G401 (cell line): ENCODE measurements around the gene PREX1. TPM values are rescaled to one million over a fixed set of nuclear protein-coding genes. Genes with fewer than 3 reads are reported as not detected.

ENCODE experiments used
- DNase-seq: peaks from one replicate; pipeline ENCODE4 v3.0.0-alpha.2; 2015; ENCODE audit warnings: low spot score
- in situ Hi-C: cut with HindIII; loops from 2 replicates; pipeline ENCODE4 v1.10.0; 2016; ENCODE audit warnings: low sequenced_read_pairs, mixed read lengths
- total RNA-seq: library from RNA; depleted of rRNA; stranded (reverse); fragments of >200 nt; shearing (Covaris generic); gene quantifications from 2 replicates; pipeline ENCODE4 v1.2.3, GENCODE V29; 2014

The PREX1 gene
- total RNA-seq, 1 experiment from 2014 or later, result 6.1 TPM

- DNase-seq, result no peak
- in situ Hi-C loops, result no loop called here
These were observed 82.5 kb downstream of the PREX1 start for GRCh38 chr20:48745330-48745729.

- DNase-seq, result no peak
- in situ Hi-C loops, result no loop called here
These were observed 83.3 kb downstream of the PREX1 start for GRCh38 chr20:48744515-48744914.

DNA sequence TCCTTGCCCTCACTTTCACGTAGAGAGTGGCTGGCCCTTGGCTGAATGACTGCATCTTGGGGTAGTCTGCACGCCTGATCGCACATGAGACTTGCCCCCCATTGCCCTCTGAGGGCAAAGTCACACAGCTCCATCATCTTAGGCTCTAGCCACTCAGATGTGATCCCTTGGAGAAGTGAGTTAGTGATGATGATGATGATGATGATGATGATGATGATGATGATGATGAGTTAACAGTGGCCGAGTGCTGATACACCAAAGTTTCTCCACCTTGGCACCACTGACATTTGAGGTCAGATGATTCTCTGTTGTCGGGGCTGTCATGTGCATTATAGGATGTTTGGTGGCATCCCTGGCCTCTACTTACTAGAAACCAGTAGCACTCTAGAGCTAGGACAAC, 84.0 kb downstream of the PREX1 start:
- in situ Hi-C loops, result no loop called here
- no peak for DNase-seq

- in situ Hi-C loops, result no loop called here
- no peak for DNase-seq
These were observed 84.7 kb downstream of the PREX1 start for GRCh38 chr20:48742912-48743680.

DNA sequence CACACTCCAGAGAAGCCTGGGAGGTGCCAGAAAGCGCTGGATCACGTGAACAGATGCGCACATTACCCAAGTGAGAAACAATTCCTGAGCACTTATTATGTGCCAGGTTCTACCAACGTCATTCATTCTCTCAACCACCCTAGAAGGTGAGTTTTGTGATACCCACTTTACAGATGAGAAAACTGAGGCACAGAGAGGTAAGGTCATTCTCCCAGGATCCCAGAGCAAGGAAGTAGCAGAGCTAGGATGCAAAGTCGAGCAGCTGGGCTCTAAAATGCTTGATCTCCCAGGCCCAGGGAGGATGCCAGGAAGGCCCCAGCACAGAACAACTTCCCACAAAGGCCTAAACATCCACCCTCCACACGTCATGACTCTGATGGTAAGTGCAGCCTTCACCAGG, 85.6 kb downstream of the PREX1 start:
- in situ Hi-C loops, result no loop called here
- DNase-seq, result no peak

- in situ Hi-C loops, result no loop called here
These were observed 86.1 kb downstream of the PREX1 start for GRCh38 chr20:48741669-48742068.

GRCh38 chr20:48740712-48741111, 87.1 kb downstream of the PREX1 start:
- no peak for DNase-seq
- in situ Hi-C loops, result no loop called here

More at GRCh38 chr20:48741669-48742068, 86.1 kb downstream of the PREX1 start:
- no peak for DNase-seq

DNA sequence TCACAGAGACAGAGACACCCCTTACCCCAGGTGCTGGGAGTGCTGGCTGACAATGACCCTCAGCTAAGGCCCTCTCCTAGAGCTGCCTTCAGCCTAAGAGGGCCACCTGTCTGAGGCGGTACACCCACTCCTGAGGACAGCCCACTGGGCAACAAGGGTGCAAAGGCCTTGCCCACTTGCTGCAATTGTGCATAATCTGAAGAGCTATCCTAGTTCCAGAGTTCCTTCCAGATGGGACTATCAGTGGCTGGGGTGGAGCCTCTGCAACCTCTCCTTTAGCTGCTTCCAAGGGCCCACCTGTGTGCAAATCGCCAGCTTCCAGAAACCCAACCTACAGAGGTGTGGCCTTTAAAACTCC, 87.5 kb downstream of the PREX1 start:
- in situ Hi-C loops, result no loop called here
- DNase-seq, result no peak

DNA sequence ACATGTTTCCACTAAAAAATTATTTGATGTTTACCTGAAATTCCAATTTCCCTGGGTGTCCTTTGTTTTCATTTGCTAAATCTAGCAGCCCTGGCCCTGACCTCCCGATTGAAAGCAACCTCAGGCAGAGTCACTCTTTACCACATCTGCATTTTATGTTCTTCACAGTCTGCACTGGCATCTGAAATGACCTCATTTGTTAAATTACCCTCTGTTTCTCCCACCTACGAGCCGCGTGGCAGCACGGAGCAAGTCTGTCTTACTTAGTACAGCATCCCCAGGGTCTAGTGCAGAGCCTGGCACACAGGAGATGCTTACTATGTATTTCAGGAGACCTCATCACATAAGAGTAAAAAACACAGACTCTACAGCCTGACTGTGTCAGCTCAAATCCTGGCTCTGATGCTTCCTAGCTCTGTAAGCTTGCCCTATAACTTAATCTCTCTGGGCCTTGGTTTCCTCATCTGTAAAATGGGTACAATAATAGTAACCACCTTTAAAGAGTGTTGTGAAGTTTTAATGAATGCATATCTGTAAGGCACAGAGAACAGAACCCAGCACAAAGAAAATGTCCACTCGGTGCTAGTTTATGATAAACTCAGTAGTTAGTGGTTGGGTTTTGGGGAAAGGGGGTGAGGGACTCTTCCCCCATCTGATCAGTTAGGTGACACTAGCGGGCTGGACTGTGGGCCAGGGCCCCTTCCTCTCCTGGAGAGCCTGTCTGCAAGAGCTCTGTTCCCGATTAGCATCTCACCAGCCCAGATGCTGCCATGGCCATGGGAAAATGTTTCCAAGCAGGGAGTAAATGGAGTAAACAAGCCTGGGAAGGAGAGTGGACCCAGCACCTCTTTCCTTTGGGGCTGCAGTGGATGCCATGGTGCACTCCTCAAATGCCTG, 88.2 kb downstream of the PREX1 start:
- in situ Hi-C loops, result no loop called here

GRCh38 chr20:48738399-48739304, 89.1 kb downstream of the PREX1 start:
- no peak for DNase-seq
- in situ Hi-C loops, result no loop called here

More for the DNA sequence above, 88.2 kb downstream of the PREX1 start:
- DNase-seq, result no peak

DNA sequence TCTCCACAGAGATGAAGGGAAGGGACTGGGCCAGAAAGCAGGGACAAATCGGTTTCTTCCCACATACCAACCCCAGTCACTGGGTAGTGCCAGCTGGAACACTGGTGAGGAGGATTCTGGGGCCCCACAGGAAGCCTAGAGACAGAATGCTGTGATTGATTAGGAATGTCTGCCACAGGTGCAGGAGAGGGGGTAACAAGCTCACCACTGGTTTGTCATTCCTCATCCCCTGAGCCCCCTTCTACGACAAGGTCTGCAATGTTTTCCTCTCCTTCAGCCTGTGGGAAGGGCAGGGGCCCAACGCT, 89.8 kb downstream of the PREX1 start:
- no peak for DNase-seq
- in situ Hi-C loops, result no loop called here

DNA sequence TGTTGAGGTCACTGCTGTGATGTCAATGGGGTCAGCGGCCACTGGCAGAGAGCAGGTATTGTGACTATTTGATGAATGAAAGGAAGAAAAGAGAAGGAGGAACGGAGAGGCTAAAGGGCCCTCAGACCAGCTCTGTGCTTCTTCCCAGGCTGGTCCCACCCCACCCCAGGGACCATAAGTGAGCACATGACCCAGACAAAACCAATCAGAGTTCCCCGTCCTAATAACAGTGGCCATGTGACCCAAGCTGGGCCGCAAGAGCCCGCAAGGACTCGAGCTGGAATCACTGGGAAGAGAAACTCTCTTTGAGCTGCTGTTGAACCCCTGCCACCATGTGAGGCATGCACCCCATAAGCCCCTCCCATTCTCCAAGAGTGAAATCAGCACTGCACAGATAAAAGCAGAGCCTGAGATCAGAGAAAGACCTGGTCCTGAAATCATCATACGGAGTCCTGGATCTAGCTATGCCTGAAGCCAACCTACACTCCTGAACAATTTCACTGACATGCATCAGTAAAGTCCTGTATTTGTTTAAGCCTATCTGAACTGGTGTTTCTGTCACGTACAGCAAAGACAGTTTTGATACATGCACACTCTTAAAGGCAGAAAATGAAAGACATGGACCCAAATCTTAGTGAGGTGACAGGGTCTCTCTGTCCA, 90.2 kb downstream of the PREX1 start:
- DNase-seq, result no peak
- in situ Hi-C loops, result no loop called here

GRCh38 chr20:48736636-48737035, 91.2 kb downstream of the PREX1 start:
- DNase-seq, result no peak
- in situ Hi-C loops, result no loop called here

GRCh38 chr20:48736231-48736630, 91.6 kb downstream of the PREX1 start:
- no peak for DNase-seq
- in situ Hi-C loops, result no loop called here

DNA sequence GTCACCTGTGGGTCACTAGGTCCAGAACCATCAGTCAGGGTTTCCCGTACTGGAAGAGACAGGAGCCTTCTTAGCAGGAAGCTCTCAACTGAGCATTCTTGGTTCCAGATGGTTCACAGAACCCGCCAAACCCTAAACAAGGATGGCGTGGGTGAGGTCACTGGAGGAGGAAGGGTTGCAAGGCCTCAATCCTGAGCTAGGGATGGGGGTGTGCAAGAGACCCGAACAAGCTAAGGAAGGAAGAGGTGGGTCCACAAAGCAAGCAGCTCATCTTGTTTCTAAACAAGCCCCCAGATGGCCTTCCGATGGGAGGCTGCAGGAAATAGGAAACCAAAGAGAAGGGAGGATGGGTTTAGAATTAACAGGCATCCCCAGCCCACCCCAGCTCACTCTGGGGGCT, 92.7 kb downstream of the PREX1 start:
- in situ Hi-C loops, result no loop called here

GRCh38 chr20:48734104-48734749, 93.6 kb downstream of the PREX1 start:
- in situ Hi-C loops, result no loop called here
- no peak for DNase-seq

More for the DNA sequence above, 92.7 kb downstream of the PREX1 start:
- DNase-seq, result no peak

DNA sequence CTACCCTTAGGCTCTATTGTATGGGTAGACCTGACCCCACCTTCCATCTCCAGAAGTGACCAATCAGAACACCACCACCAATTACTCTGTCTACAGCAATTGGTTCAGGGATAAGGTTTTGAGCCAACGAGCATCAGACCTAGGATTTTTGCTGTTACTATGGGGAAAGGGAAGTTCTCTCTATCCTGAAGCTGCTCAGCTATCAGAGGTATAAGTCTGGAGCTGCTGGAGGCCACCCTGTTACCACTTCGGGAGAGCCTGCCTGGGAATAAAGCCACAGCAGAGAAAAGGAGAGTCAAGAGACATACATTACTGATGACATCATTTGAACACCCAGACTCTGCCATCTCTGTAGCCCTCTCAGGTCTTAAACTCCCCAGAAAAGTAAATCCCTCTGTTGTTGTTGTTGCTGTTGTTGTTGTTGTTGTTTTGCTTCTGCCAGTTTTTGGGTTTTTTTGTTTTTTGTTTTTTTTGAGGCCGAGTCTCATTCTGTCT, 94.5 kb downstream of the PREX1 start:
- in situ Hi-C loops, result no loop called here
- DNase-seq, result no peak

DNA sequence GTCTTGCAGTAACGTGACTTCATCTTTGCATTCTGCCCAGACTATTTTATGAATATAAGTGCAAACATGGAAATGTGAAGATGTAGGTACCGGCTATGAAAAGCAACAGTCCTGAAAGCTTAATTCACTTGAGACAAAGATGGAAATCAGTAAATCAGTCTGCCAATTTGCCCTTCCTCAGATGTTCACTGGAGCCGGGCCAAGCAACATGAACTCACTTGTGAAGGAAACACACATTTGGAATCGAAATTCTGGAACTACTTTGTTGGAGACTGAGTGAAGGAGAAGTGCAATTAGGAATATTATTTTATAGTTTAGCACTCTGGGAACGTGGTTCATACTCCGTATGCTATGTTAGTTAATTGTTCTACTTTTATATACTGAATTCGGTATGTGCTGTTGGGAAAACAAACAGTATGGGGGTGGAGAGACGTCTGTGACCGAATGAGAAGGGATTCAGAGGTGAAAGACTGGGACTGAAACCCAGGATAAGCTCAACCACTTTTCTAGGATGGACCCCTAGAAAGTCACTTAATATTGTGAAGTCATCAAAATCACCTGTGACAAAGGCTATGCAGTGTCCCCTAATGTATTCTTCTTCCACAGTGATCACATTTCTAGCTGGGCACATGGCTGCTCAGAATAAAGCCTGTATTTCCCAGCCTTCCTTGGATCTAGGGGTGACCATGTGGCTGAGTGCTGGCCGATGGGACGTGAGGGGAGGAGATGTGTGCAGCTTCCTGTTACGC, 95.5 kb downstream of the PREX1 start:
- in situ Hi-C loops, result no loop called here
- DNase-seq, result peak; percentile 17
